Parathyroid adenoma (tissue), 2 donors: ENCODE data around the gene ATP6V1C2.
"Not testable (repeated sequence)": the region's sequence is repeated elsewhere in the genome, so short reads cannot be mapped to it uniquely, and the experiment has no call there.

Source experiments
- H2AFZ ChIP-seq: fragments of 300-600 bp; sonication (generic); one replicate; pipeline ENCODE4 v1.7.0; 2017; ENCODE audit warnings: antibody characterized with exemption, mild to moderate bottlenecking
- H3K27ac ChIP-seq: fragments of 300-600 bp; sonication (generic); one replicate; pipeline ENCODE4 v1.7.0; 2017
- H3K27me3 ChIP-seq: fragments of 300-600 bp; sonication (generic); one replicate; pipeline ENCODE4 v1.7.0; 2017; ENCODE audit warnings: low read length; ENCODE audit not compliant: control insufficient read depth, insufficient read depth
- H3K36me3 ChIP-seq: fragments of 300-600 bp; sonication (generic); one replicate; pipeline ENCODE4 v1.7.0; 2017; ENCODE audit warnings: low read length; ENCODE audit not compliant: control insufficient read depth, insufficient read depth
- H3K4me1 ChIP-seq: fragments of 300-600 bp; sonication (generic); one replicate; pipeline ENCODE4 v1.7.0; 2017; ENCODE audit warnings: control low read depth
- H3K4me2 ChIP-seq: fragments of 300-600 bp; sonication (generic); one replicate; pipeline ENCODE4 v1.7.0; 2017; ENCODE audit warnings: low read length
- H3K4me3 ChIP-seq: fragments of 300-600 bp; sonication (generic); one replicate; pipeline ENCODE4 v1.7.0; 2017; ENCODE audit warnings: low read depth, low read length
- H3K79me2 ChIP-seq: fragments of 300-600 bp; sonication (generic); one replicate; pipeline ENCODE4 v1.7.0; 2017; ENCODE audit warnings: control low read depth
- H3K9ac ChIP-seq: fragments of 300-600 bp; sonication (generic); one replicate; pipeline ENCODE4 v1.7.0; 2017; ENCODE audit warnings: mild to moderate bottlenecking
- H3K9me3 ChIP-seq: fragments of 300-600 bp; sonication (generic); one replicate; pipeline ENCODE4 v1.7.0; 2017; ENCODE audit warnings: low read length; ENCODE audit not compliant: control insufficient read depth
- TF ChIP-seq, protein P1 (sequence below): fragments of 300-600 bp; sonication (generic); IDR thresholded peaks from one replicate; pipeline ENCODE4 v1.7.0; 2017; ENCODE audit warnings: antibody characterized with exemption, mild to moderate bottlenecking
- donor health status: primary hyperparathyroidism.

Gene ATP6V1C2

DNA sequence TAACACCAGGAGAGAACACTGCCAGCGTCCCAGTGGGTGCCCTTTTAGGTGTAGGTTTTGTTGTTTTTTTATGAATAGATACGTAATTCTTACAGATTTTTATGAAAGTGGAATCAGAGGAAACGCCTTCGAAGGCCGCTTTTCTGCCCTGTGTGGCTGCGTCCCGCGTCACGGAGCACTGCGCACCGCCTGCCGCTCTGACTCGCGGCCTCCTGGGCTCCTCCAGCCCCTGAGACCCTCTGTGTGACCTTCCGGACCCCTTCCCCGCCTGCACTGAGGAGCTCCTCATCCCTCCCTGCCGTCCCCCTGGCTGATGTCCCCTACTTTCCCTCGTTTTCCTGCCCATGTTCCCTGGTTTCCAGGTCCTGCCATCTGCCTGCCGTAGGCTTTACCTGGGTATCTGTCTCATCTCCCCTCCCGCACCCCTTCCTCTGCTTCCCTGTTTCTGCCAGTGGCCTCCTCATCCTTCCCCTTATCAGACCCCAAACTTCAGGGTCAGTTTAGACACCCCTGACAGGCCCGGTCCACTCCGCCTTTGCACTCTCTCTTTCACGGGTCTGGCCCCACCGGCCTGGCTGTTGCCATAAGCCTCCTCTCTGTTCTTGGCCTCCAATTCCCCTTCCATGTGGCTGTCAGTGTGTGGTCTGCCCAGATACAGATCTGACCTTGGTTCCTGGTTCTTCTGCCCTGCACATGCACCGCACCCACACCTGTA is 58.5 kb downstream of the ATP6V1C2 start:
- Histone ChIP-seq H2AFZ (no peak overlapping the region), H3K27ac (no peak overlapping the region), H3K9ac (no peak overlapping the region), H3K4me1 (peaks cover 3% of the 10 kb centered on the region), H3K9me3 (no peaks in the 10 kb centered on the region), H3K4me3 (no peak overlapping the region), H3K4me2 (no peak overlapping the region), H3K36me3 (no peaks in the 10 kb centered on the region), H3K79me2 (no peaks in the 10 kb centered on the region), H3K27me3 (no peaks in the 10 kb centered on the region)
- TF ChIP-seq, protein P1, sequence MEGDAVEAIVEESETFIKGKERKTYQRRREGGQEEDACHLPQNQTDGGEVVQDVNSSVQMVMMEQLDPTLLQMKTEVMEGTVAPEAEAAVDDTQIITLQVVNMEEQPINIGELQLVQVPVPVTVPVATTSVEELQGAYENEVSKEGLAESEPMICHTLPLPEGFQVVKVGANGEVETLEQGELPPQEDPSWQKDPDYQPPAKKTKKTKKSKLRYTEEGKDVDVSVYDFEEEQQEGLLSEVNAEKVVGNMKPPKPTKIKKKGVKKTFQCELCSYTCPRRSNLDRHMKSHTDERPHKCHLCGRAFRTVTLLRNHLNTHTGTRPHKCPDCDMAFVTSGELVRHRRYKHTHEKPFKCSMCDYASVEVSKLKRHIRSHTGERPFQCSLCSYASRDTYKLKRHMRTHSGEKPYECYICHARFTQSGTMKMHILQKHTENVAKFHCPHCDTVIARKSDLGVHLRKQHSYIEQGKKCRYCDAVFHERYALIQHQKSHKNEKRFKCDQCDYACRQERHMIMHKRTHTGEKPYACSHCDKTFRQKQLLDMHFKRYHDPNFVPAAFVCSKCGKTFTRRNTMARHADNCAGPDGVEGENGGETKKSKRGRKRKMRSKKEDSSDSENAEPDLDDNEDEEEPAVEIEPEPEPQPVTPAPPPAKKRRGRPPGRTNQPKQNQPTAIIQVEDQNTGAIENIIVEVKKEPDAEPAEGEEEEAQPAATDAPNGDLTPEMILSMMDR, result no peak

- H3K27me3 ChIP-seq, result no peaks in the 10 kb centered on the region
- H3K27ac ChIP-seq, result no peak overlapping the region
- H2AFZ ChIP-seq, result no peak overlapping the region
- H3K9me3 ChIP-seq, result no peaks in the 10 kb centered on the region
- H3K79me2 ChIP-seq, result no peaks in the 10 kb centered on the region
- no peak overlapping the region for H3K9ac ChIP-seq
- TF ChIP-seq, protein P1, result no peak
- H3K4me3 ChIP-seq, result no peak overlapping the region
- H3K4me2 ChIP-seq, result no peak overlapping the region
- H3K36me3 ChIP-seq, result no peaks in the 10 kb centered on the region
- peaks cover 6% of the 10 kb centered on the region for H3K4me1 ChIP-seq
Observed at GRCh38 chr2:10780491-10780820, 59.0 kb downstream of the ATP6V1C2 start.

DNA sequence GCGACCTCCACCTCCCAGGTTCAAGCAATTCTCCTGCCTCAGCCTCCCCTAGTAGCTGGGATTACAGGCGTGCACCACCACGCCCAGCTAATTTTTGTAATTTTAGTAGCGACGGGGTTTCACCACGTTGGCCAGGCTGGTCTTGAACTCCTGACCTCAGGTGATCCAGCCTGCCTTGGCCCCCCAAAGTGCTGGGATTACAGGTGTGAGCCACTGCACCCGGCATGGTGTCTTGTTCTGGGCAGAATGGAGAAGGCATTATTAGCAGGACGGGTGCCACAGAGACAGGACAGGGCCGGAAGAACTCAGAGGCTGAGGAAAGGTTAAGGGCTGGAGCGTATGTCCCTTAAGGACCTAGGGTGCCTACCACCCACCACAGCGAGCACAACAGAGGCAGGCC is 59.4 kb downstream of the ATP6V1C2 start:
- H3K79me2 ChIP-seq, H3K27me3 ChIP-seq, H3K36me3 ChIP-seq, H2AFZ ChIP-seq, H3K4me2 ChIP-seq, H3K4me1 ChIP-seq, H3K4me3 ChIP-seq, H3K9ac ChIP-seq, H3K27ac ChIP-seq, H3K9me3 ChIP-seq: not testable (repeated sequence)

- TF ChIP-seq, protein P1, result no peak
- Histone ChIP-seq H3K36me3 (no peaks in the 10 kb centered on the region), H3K9me3 (no peaks in the 10 kb centered on the region), H3K9ac (no peak overlapping the region), H2AFZ (no peak overlapping the region), H3K79me2 (no peaks in the 10 kb centered on the region), H3K27ac (no peak overlapping the region), H3K27me3 (no peaks in the 10 kb centered on the region), H3K4me3 (no peak overlapping the region), H3K4me2 (no peak overlapping the region), H3K4me1 (peaks cover 6% of the 10 kb centered on the region)
Observed at GRCh38 chr2:10781746-10782145, 60.3 kb downstream of the ATP6V1C2 start.

- TF ChIP-seq, protein P1, result no peak
- Histone ChIP-seq H3K9me3 (no peaks in the 10 kb centered on the region), H3K79me2 (no peaks in the 10 kb centered on the region), H3K9ac (no peak overlapping the region), H3K4me2 (no peak overlapping the region), H3K27me3 (no peaks in the 10 kb centered on the region), H3K27ac (no peak overlapping the region), H2AFZ (no peak overlapping the region), H3K4me3 (no peak overlapping the region), H3K36me3 (no peaks in the 10 kb centered on the region), H3K4me1 (peaks cover 6% of the 10 kb centered on the region)
Observed at GRCh38 chr2:10783421-10783820, 62.0 kb downstream of the ATP6V1C2 start.
